HepG2 (cell line): Measurements from ENCODE around the gene PKIG. TPM values are rescaled to one million over a fixed set of nuclear protein-coding genes. Genes with fewer than 3 reads are reported as not detected.

Experiments
- ATAC-seq: fragments of 200-7000 bp; cut with Tn5 transposase; 3 replicates; pipeline ENCODE4 v1.9.1; 2020; ENCODE audit warnings: mild to moderate bottlenecking, moderate library complexity
- BruUV-seq: library from RNA; stranded (reverse); fragments of 400-500 nt; replicated peaks from 2 replicates; lab custom pipeline; 2021; lab: Mats Ljungman, UMichigan
- CTCF ChIA-PET: fragments of 300-600 bp; formaldehyde crosslinking; extraction: SDS; loops from one replicate; lab custom pipeline; 2021; ENCODE audit warnings: low total read pairs, inconsistent platforms, low intra/inter-chr PET ratio; lab: Yijun Ruan, JAX
- POLR2A ChIA-PET: fragments of 350-600 bp; sonication (Branson Sonifier 250); formaldehyde crosslinking; loops from one replicate; lab custom pipeline; 2020; ENCODE audit warnings: antibody characterized with exemption, inconsistent platforms; lab: Yijun Ruan, JAX
- DNase-seq: peaks from one replicate; pipeline ENCODE4 v3.0.0-alpha.2; 2015; ENCODE audit warnings: low spot score
- FAIRE-seq: peaks from 3 replicates; lab custom pipeline; 2011; peaks lifted over from hg19 to GRCh38; lab: Jason Lieb, UNC
- H2AFZ ChIP-seq: one replicate; pipeline ENCODE4 v1.6.1; 2011; ENCODE audit warnings: low read length, inconsistent platforms
- H3K27ac ChIP-seq: fragments of 300-600 bp; 3 replicates; pipeline ENCODE4 v1.8.0; 2011; ENCODE audit warnings: mixed run types, mild to moderate bottlenecking, mixed read lengths, low read length, inconsistent platforms; ENCODE audit not compliant: insufficient read depth; ENCODE audit errors: extremely low read length
- H3K27me3 ChIP-seq, 2 experiments: fragments of 200-600 bp in 1 of 2; 2 replicates in 1 of 2; 3 replicates in 1 of 2; pipeline versions ENCODE4 v1.6.0 to v1.8.0; 2011; ENCODE audit warnings: low read length in 2 of 2, mild to moderate bottlenecking in 2 of 2, moderate library complexity in 2 of 2, inconsistent platforms in 1 of 2; ENCODE audit not compliant: insufficient read depth in 2 of 2, control insufficient read depth in 1 of 2
- H3K36me3 ChIP-seq, 2 experiments: fragments of 200-600 bp in 1 of 2; replicated peaks in 1 of 2; 2 replicates in 1 of 2; 3 replicates in 1 of 2; pipeline versions ENCODE4 v1.5.1 to v1.8.0; 2011; ENCODE audit warnings: low read length in 2 of 2, inconsistent platforms in 1 of 2; ENCODE audit not compliant: insufficient read depth in 2 of 2, control insufficient read depth in 1 of 2
- H3K4me1 ChIP-seq: 2 replicates; pipeline ENCODE4 v1.5.1; 2012; ENCODE audit warnings: low read length, inconsistent platforms; ENCODE audit not compliant: insufficient read depth
- H3K4me2 ChIP-seq: 2 replicates; pipeline ENCODE4 v1.6.0; 2011; ENCODE audit warnings: low read depth, low read length, inconsistent platforms
- H3K4me3 ChIP-seq, 3 experiments: fragments of 200-600 bp in 1 of 3; sonication (generic), shearing (Covaris generic) in 1 of 3; replicated peaks in 1 of 3; 2 replicates each; pipeline ENCODE4 v1.5.1; 2011 to 2016; ENCODE audit warnings: low read length in 3 of 3, inconsistent platforms in 2 of 3, low read depth in 2 of 3, mild to moderate bottlenecking in 2 of 3, control low read depth in 1 of 3, mixed read lengths in 1 of 3; ENCODE audit not compliant: insufficient read depth in 1 of 3
- H3K79me2 ChIP-seq: one replicate; pipeline ENCODE4 v1.6.1; 2011; ENCODE audit warnings: low read length, inconsistent platforms; ENCODE audit not compliant: insufficient read depth
- H3K9ac ChIP-seq: 2 replicates; pipeline ENCODE4 v1.6.0; 2011; ENCODE audit warnings: mild to moderate bottlenecking, low read depth, low read length, inconsistent platforms; ENCODE audit not compliant: insufficient read depth
- H3K9me3 ChIP-seq: 2 replicates; pipeline ENCODE4 v1.5.1; 2012; ENCODE audit warnings: mild to moderate bottlenecking, low read length
- H4K20me1 ChIP-seq: 2 replicates; pipeline ENCODE4 v1.6.0; 2011; ENCODE audit warnings: inconsistent platforms, mild to moderate bottlenecking, low read length, moderate library complexity; ENCODE audit not compliant: insufficient read depth
- KDM5B ChIP-seq: sonication (generic); formaldehyde crosslinking; IDR thresholded peaks from 2 replicates; pipeline ENCODE4 v1.4.0; 2020; ENCODE audit warnings: missing genetic modification reagents, mild to moderate bottlenecking, borderline replicate concordance
- KLF16 ChIP-seq, 2 experiments: sonication (generic) in 1 of 2; formaldehyde crosslinking in 1 of 2; IDR thresholded peaks; 2 replicates each; pipeline versions ENCODE4 v1.6.1 to v1.8.0; 2016 to 2023; ENCODE audit warnings: missing genetic modification reagents in 2 of 2, missing compliant biosample characterization in 1 of 2
- MTA1 ChIP-seq: sonication (generic); formaldehyde crosslinking; IDR thresholded peaks from 2 replicates; pipeline ENCODE4 v1.4.0; 2020; ENCODE audit warnings: missing genetic modification reagents, mild to moderate bottlenecking, borderline replicate concordance
- NBN ChIP-seq: fragments of 450-650 bp; conservative IDR thresholded peaks from 2 replicates; pipeline ENCODE4 v1.6.1; 2017
- TFDP2 ChIP-seq: sonication (generic); formaldehyde crosslinking; IDR thresholded peaks from 2 replicates; pipeline ENCODE4 v1.4.0; 2020; ENCODE audit warnings: missing genetic modification reagents
- ZBTB37 ChIP-seq: sonication (generic); formaldehyde crosslinking; IDR thresholded peaks from 2 replicates; pipeline ENCODE4 v1.4.0; 2020; ENCODE audit warnings: mild to moderate bottlenecking, missing genetic modification reagents
- ZBTB8A ChIP-seq: sonication (generic); formaldehyde crosslinking; IDR thresholded peaks from 2 replicates; pipeline ENCODE4 v1.4.0; 2020; ENCODE audit warnings: mild to moderate bottlenecking, low read depth, missing genetic modification reagents, borderline replicate concordance
- ZFY ChIP-seq: sonication (generic); formaldehyde crosslinking; IDR thresholded peaks from 2 replicates; pipeline ENCODE4 v1.4.0; 2020; ENCODE audit warnings: missing genetic modification reagents
- ZMAT3 ChIP-seq: sonication (generic); formaldehyde crosslinking; conservative IDR thresholded peaks from 2 replicates; pipeline ENCODE4 v1.7.0; 2021; ENCODE audit warnings: missing genetic modification reagents
- ZNF33B ChIP-seq: sonication (generic); formaldehyde crosslinking; IDR thresholded peaks from 2 replicates; pipeline ENCODE4 v1.5.1; 2020; ENCODE audit warnings: mild to moderate bottlenecking, missing genetic modification reagents
- ZNF672 ChIP-seq: sonication (generic); formaldehyde crosslinking; IDR thresholded peaks from 2 replicates; pipeline ENCODE4 v1.8.1; 2022; ENCODE audit warnings: missing genetic modification reagents
- WGBS: methylation state at CpG from one replicate; pipeline ENCODE4 v1.1.6; 2017; ENCODE audit warnings: low lambda C conversion rate; 5-methylcytosine and 5-hydroxymethylcytosine counted together
- in situ Hi-C: cut with HindIII; loops from 2 replicates; pipeline ENCODE4 v1.10.0; 2017; ENCODE audit warnings: low pct_unique_long_range_greater_than_20kb; ENCODE audit not compliant: extremely low pct_ligation_motif_present
- intact Hi-C: fragments of 100-400 bp; cut with micrococcal nuclease; formaldehyde crosslinking; loops from one replicate; pipeline ENCODE4 v1.10.0; 2022; ENCODE audit not compliant: unreplicated experiment
- polyA plus RNA-seq, 8 experiments: library from polyadenylated mRNA; depleted of rRNA in 3 of 8; stranded (reverse) in 7 of 8; unstranded in 1 of 8; fragments of >200 nt; fragmentation: Illumina TruSeq in 4 of 8; extraction: Trizol in 4 of 8; gene quantifications; 2 replicates each; pipeline versions ENCODE4 v1.2.1 to v1.2.3, GENCODE V29; 2011 to 2016; ENCODE audit warnings: low read depth in 4 of 8, missing spikeins in 1 of 8, mixed read lengths in 1 of 8; ENCODE audit not compliant: insufficient read depth in 1 of 8
- total RNA-seq, 5 experiments: library from RNA; depleted of rRNA; stranded (reverse); fragments of >200 nt; fragmentation: Illumina TruSeq; extraction: Trizol; gene quantifications; 2 replicates each; pipeline ENCODE4 v1.2.3, GENCODE V29; 2016; ENCODE audit warnings: low read depth in 1 of 5
- TF ChIP-seq, protein P1 (sequence below): IDR thresholded peaks from 2 replicates; pipeline ENCODE4 v1.6.1; 2016; ENCODE audit warnings: control low read depth

Gene PKIG
- total and polyA plus RNA-seq, 2 of the 13 experiments (the other 11 are each of a cell fraction or from before 2014, with no cell fraction given) = 30.8 to 44.5 TPM

DNA sequence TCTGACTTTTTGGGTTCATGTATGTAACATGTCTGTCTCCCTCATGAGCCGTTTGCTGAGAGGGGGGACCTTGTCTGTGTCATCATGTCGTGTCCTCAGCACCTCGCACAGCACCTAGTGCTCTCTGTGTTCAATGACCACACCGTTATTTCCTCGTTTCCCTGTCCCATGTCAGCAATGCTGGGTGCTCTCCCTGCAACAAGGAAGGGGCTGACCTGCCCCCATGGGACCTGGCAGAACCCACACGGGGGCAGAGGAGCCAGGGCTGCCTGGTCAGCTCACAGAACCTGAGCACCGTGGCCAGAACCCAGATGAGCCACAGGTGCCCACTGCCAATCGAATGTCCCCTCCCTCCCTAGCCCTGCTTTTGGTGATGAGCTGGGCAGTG is 61.8 kb downstream of the PKIG start:
- Histone ChIP-seq H3K27me3 (peaks cover 0 to 2% of the 10 kb centered on the region in 2 experiments; a peak in 1 of 5 replicates), H4K20me1 (no peaks in the 10 kb centered on the region), H3K9ac (no peak overlapping the region), H3K4me1 (peaks cover 28% of the 10 kb centered on the region), H3K4me2 (no peak overlapping the region), H2AFZ (no peak overlapping the region), H3K4me3 (no peak overlapping the region), H3K9me3 (no peaks in the 10 kb centered on the region), H3K36me3 (no peaks in the 10 kb centered on the region), H3K79me2 (no peaks in the 10 kb centered on the region), H3K27ac (no peak overlapping the region)
- ATAC-seq (no peak), DNase-seq (no peak), FAIRE-seq (no peak)
- intact Hi-C loops (no loop called here), in situ Hi-C loops (no loop called here)
- BruUV-seq = no TSS peak
- TF ChIP-seq ZFY (no peak), NBN (no peak), KLF16 (CRISPR knock-in tag; IDR thresholded peaks at IDR 0.05) (no peak), KDM5B (CRISPR knock-in tag) (0 out of 2 replicates have a peak, but pooled peaks have one; percentile 37), ZBTB37 (CRISPR knock-in tag) (no peak), ZBTB8A (no peak), TFDP2 (CRISPR knock-in tag) (no peak), ZMAT3 (no peak), ZNF672 (no peak), MTA1 (CRISPR knock-in tag) (0 out of 2 replicates have a peak, but pooled peaks have one; percentile 12), ZNF33B (CRISPR knock-in tag) (no peak)
- TF ChIP-seq, protein P1, sequence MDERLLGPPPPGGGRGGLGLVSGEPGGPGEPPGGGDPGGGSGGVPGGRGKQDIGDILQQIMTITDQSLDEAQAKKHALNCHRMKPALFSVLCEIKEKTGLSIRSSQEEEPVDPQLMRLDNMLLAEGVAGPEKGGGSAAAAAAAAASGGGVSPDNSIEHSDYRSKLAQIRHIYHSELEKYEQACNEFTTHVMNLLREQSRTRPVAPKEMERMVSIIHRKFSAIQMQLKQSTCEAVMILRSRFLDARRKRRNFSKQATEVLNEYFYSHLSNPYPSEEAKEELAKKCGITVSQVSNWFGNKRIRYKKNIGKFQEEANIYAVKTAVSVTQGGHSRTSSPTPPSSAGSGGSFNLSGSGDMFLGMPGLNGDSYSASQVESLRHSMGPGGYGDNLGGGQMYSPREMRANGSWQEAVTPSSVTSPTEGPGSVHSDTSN (CRISPR knock-in tag) = no peak
- POLR2A ChIA-PET = no interaction called here
- CTCF ChIA-PET = no interaction called here
- 64% methylated on average over 6 of the region's 8 CpGs for WGBS
